Measurements from ENCODE around the gene LPO.

DNA sequence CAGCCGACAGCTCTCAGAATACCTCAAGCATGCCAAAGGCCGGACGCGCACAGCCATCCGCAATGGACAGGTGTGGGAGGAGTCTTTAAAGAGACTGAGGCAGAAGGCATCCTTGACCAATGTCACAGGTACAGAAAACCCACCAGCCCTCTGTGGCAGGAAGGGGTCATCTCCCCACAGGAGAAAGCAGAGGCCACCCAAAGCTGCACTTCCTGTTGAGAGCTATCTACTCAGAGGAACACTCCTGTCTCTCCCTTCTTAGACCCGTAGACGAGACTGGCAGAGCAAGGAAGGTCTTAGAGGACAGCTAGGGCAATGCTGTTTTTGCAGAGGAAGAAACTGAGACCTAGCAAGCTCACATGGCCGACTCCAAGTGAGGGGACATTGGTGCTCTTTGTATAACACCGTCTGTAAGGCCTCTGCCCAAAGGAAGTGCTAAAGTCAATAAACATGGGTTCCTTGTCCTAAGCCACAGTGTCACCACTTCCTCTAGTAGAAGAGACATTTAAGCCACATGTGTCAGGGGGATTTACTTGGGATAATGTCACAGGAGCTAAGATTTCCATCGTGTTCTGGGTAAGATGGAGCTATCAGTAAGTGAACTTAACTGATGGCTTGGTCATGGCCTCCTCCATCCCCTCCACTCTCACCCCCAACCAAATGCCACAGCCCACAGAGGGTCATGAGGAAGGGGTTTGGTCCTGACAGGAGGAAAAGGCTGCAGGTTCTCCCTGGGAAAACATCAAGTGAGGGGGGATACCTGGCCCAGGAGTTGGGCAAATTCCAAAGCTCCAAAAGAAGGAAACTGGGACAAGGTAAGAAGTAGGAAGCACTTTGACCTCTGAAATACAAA is 9.4 kb downstream of the LPO start:
- no peak for TF ChIP-seq CTCF (IDR thresholded peaks at IDR 0.05)
- TF ChIP-seq POLR2A (IDR thresholded peaks at IDR 0.05) = no peak

Measured in lower leg skin (tissue), 3 donors.